Stomach smooth muscle (tissue), 2 donors: ENCODE measurements around the gene BEST1.

ENCODE experiments used
- H3K27ac ChIP-seq: one replicate; pipeline ENCODE4 v1.7.0; 2013; ENCODE audit warnings: mild to moderate bottlenecking, low read length, inconsistent platforms
- H3K27me3 ChIP-seq, 2 donors: one replicate each; pipeline ENCODE4 v1.7.0; 2013; ENCODE audit warnings: low read length in 2 of 2; ENCODE audit not compliant: insufficient read depth in 2 of 2, control insufficient read depth in 1 of 2
- H3K36me3 ChIP-seq, 2 donors: one replicate each; pipeline ENCODE4 v1.7.0; 2013; ENCODE audit warnings: low read length in 2 of 2; ENCODE audit not compliant: control insufficient read depth in 2 of 2, insufficient read depth in 2 of 2
- H3K4me1 ChIP-seq: one replicate; pipeline ENCODE4 v1.7.0; 2013; ENCODE audit warnings: low read length; ENCODE audit not compliant: control insufficient read depth, insufficient read depth
- H3K4me3 ChIP-seq, 2 donors: one replicate each; pipeline ENCODE4 v1.7.0; 2013; ENCODE audit warnings: low read length in 2 of 2
- H3K9ac ChIP-seq, 2 donors: one replicate each; pipeline ENCODE4 v1.7.0; 2013; ENCODE audit warnings: low read length in 2 of 2, mild to moderate bottlenecking in 1 of 2
- H3K9me3 ChIP-seq, 2 donors: one replicate each; pipeline ENCODE4 v1.7.0; 2013; ENCODE audit warnings: low read length in 2 of 2; ENCODE audit not compliant: control insufficient read depth in 2 of 2
- donor health status: healthy.
- donor health status: Pancreatic carcinoma.

Gene BEST1

GRCh38 chr11:61973476-61974162 is 23.5 kb downstream of the BEST1 start:
- Histone ChIP-seq H3K4me1 (peaks cover 37% of the 10 kb centered on the region), H3K4me3 (peak overlapping the region in 1 of 2 donors; percentile 8), H3K9ac (peak overlapping the region in 1 of 2 donors; percentile 5), H3K27ac (peak overlapping the region; percentile 96), H3K36me3 (no peaks in the 10 kb centered on the region), H3K27me3 (no peaks in the 10 kb centered on the region), H3K9me3 (no peaks in the 10 kb centered on the region)

DNA sequence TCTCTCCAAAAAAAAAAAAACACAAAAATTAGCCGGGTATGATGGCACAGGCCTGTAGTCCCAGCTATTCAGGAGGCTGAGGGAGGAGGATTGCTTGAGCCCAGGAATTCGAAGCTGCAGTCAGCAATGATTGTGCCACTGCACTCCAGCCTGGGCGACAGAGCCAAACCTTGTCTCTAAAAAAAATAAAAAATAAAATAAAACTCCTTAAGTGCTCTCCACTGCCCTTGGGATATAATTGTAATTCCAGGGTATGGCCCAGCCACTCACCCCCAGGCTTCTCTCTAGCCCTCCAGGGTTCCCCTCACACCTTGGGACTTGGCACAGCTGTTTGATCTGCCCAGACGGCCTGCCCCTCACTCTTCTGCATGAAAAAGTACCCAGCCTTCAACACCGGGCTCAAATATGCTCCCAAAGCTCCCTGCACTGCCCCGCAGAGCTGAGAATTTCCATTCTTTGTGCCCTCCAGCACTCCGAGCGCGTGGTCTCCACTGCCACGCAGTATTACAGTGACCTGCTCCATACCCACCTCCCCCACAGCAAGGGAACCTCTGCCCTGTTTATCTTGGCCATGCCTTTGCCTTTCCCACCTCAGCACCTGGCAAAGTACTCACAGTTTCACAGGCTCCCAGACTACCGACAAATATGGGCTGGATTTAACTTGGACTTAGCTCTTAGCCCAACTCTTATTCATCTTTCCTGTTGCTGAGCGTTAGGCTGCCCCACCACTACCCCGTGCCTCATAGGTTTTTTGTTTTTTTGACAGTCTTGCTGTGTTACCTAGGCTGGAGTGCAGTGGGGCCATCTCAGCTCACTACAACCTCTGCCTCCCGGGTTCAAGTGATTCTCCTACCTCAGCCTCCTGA is 24.8 kb downstream of the BEST1 start:
- H3K27me3 ChIP-seq = no peaks in the 10 kb centered on the region
- peaks cover 36% of the 10 kb centered on the region for H3K4me1 ChIP-seq
- H3K4me3 ChIP-seq = no peak overlapping the region
- H3K9ac ChIP-seq = peak overlapping the region in 1 of 2 donors; percentile 13
- H3K36me3 ChIP-seq = no peaks in the 10 kb centered on the region
- H3K9me3 ChIP-seq = no peaks in the 10 kb centered on the region
- H3K27ac ChIP-seq = peak overlapping the region; percentile 18

DNA sequence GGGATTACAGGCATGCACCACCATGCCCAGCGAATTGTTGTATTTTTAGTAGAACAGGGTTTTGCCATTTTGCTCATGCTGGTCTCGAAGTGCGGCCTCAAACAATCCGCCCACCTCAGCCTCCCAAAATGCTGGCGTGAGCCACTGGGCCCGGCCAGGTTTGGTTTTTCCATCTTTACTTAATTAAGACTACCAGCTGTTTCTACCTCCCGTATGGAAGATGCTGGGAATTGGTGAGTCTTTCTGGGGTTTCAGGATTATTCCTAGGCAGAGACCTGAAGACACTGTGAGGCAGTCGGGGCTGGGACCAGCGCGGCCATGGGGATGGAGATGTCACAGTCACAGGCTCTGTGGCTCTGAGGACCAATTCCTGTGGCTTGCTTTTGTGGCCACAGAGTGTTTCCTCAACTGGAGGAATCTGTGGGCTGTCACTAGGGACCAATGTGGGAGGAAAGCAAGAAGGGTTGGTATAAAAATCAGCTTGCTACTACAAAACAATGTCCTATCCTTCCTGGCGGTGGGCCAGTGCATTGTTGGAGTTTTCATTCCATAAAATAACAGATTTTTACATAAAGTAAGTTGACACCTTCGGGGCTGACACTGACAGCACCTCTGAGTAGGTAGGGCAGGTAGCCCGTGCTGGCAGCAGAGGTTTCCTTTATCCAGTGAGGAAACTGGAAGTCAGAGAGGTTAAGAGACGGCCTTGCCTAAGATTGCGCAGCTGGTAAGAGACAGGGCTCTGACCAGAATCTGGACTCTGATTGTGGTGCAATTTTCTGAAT is 25.7 kb downstream of the BEST1 start:
- Histone ChIP-seq H3K36me3 (no peaks in the 10 kb centered on the region), H3K27me3 (no peaks in the 10 kb centered on the region), H3K9me3 (no peaks in the 10 kb centered on the region), H3K9ac (no peak overlapping the region), H3K4me3 (no peak overlapping the region), H3K4me1 (peaks cover 34% of the 10 kb centered on the region), H3K27ac (no peak overlapping the region)

GRCh38 chr11:61976420-61976800 is 26.3 kb downstream of the BEST1 start:
- no peak overlapping the region for H3K9ac ChIP-seq
- H3K9me3 ChIP-seq = no peaks in the 10 kb centered on the region
- no peaks in the 10 kb centered on the region for H3K36me3 ChIP-seq
- H3K27ac ChIP-seq = no peak overlapping the region
- H3K4me3 ChIP-seq = no peak overlapping the region
- H3K27me3 ChIP-seq = no peaks in the 10 kb centered on the region
- peaks cover 28% of the 10 kb centered on the region for H3K4me1 ChIP-seq

GRCh38 chr11:61976813-61977475 is 26.8 kb downstream of the BEST1 start:
- H3K36me3 ChIP-seq = no peaks in the 10 kb centered on the region
- H3K9ac ChIP-seq = no peak overlapping the region
- no peaks in the 10 kb centered on the region for H3K27me3 ChIP-seq
- H3K27ac ChIP-seq = no peak overlapping the region
- H3K4me1 ChIP-seq = peaks cover 25% of the 10 kb centered on the region
- no peaks in the 10 kb centered on the region for H3K9me3 ChIP-seq
- H3K4me3 ChIP-seq = no peak overlapping the region

DNA sequence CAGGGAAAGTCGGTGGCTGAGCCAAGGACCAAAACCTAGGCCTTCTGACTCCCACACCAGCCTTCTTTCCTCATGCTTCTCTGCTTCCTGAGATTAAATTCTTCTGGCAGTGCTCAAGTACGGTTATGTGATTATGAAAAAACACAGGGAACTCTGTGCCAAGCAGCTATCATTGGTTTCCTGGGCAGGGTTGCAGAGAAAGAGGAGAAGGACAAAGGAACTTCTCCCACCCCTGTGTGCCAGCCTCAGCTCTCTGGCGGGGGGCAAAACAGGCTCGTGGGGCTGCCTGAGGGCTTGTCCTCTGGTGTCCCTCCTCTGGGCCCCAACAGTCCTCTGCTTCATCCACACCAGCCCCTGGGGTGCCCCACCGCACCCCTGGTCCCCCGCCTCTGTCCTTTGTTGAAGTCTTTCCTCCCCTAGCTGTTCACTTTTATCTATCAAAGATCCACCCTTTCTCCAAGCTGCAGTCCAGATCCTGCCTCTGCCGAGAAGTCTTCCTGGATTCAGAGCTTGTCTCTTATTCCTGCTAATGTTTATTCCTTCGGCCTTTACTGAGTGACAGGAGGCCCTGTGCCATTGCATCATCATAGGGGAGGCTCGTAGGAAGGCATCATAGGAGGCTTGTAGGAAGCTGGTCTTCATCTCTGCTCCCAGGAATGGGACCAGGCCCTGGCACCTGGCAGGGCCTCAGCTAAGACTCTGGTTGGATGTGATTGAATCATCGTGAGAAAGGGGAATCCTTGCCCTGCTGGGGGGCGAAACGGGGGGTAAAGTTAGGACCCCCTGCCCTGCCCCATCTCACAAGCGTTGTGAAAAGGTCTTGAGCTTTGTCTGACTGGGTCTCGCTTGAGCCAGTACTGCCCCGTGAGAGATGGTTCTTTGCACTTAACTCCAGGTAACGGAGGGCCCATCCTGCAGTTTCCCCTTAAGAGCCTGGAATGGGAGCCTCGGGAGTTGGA is 28.8 kb downstream of the BEST1 start:
- peaks cover 8% of the 10 kb centered on the region for H3K4me1 ChIP-seq
- H3K27me3 ChIP-seq = no peaks in the 10 kb centered on the region
- H3K36me3 ChIP-seq = no peaks in the 10 kb centered on the region
- peak overlapping the region in 1 of 2 donors; percentile 13 for H3K9ac ChIP-seq
- H3K9me3 ChIP-seq = no peaks in the 10 kb centered on the region
- H3K4me3 ChIP-seq = no peak overlapping the region
- H3K27ac ChIP-seq = no peak overlapping the region

- Histone ChIP-seq H3K9ac (no peak overlapping the region), H3K9me3 (no peaks in the 10 kb centered on the region), H3K4me3 (no peak overlapping the region), H3K4me1 (no peaks in the 10 kb centered on the region), H3K36me3 (no peaks in the 10 kb centered on the region), H3K27ac (no peak overlapping the region), H3K27me3 (no peaks in the 10 kb centered on the region)
These were observed 30.8 kb downstream of the BEST1 start for GRCh38 chr11:61980783-61981541.

DNA sequence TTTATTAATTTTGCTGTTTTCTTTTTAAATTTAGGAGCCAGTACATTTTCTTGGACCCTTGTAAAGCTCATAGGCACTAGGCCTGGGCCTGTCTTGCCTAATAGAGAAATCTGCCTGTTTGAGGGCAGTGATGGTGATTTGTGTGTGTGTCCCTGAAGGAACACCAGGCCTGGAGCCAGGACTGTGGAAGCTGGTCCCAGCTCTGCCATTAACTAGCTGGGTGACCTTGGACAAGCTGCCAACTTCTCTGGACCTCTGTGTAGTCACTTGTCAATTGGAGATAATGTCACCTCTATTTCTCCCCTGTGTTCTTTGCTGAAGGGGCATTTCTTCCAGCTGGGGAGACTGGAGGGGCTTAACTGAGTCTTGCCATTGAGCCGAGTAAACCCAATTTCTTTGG is 33.3 kb downstream of the BEST1 start:
- Histone ChIP-seq H3K4me1 (no peaks in the 10 kb centered on the region), H3K4me3 (no peak overlapping the region), H3K9ac (no peak overlapping the region), H3K36me3 (no peaks in the 10 kb centered on the region), H3K27ac (no peak overlapping the region), H3K27me3 (no peaks in the 10 kb centered on the region), H3K9me3 (no peaks in the 10 kb centered on the region)

DNA sequence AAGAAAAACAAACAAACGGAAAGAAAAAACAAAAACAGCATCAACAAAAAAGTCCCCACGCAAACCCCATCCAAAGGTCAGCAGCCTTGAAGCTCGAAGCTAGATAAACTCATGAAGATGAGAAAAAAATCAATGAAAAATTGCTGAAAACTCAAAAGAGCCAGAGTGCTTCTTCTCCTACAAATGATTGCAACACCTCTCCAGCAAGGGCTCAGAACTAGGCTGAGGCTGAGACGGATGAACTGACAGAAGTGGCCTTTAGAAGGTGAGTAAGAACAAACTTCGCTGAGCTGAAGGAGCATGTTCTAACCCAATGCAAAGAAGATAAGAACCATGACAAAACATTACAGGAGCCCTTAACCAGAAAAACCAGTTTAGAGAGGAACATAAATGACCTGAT is 35.7 kb downstream of the BEST1 start:
- no peak overlapping the region for H3K27ac ChIP-seq
- H3K9me3 ChIP-seq = no peaks in the 10 kb centered on the region
- no peaks in the 10 kb centered on the region for H3K36me3 ChIP-seq
- H3K27me3 ChIP-seq = no peaks in the 10 kb centered on the region
- no peak overlapping the region for H3K9ac ChIP-seq
- no peaks in the 10 kb centered on the region for H3K4me1 ChIP-seq
- no peak overlapping the region for H3K4me3 ChIP-seq
